H9 (cell line): ENCODE data around the gene ITGB1BP1. TPM values are rescaled to one million over a fixed set of nuclear protein-coding genes. Genes with fewer than 3 reads are reported as not detected.

Experiments used
- DNase-seq: peaks from one replicate; pipeline ENCODE4 v3.0.0-alpha.2; 2017
- H2AFZ ChIP-seq: one replicate; pipeline ENCODE4 v1.6.1; 2013; ENCODE audit warnings: mild to moderate bottlenecking, low read length, control low read depth, moderate library complexity
- H2AK5ac ChIP-seq: 2 replicates; pipeline ENCODE4 v1.6.1; 2013; ENCODE audit warnings: low read length, control low read depth, mixed read lengths; ENCODE audit not compliant: insufficient read length
- H2BK120ac ChIP-seq: one replicate; pipeline ENCODE4 v1.6.1; 2013; ENCODE audit warnings: low read depth, mild to moderate bottlenecking, low read length, control low read depth, inconsistent platforms; ENCODE audit not compliant: poor library complexity, severe bottlenecking
- H2BK12ac ChIP-seq: 2 replicates; pipeline ENCODE4 v1.6.1; 2013; ENCODE audit warnings: low read length, control low read depth, mixed read lengths, low read depth; ENCODE audit not compliant: insufficient read length
- H2BK15ac ChIP-seq: 2 replicates; pipeline ENCODE4 v1.6.1; 2013; ENCODE audit warnings: low read depth, low read length, control low read depth
- H2BK20ac ChIP-seq: one replicate; pipeline ENCODE4 v1.6.1; 2013; ENCODE audit warnings: low read depth, mild to moderate bottlenecking, low read length, control low read depth, inconsistent platforms; ENCODE audit not compliant: poor library complexity, severe bottlenecking
- H2BK5ac ChIP-seq: 2 replicates; pipeline ENCODE4 v1.6.1; 2013; ENCODE audit warnings: low read length, control low read depth, mixed read lengths; ENCODE audit not compliant: insufficient read length
- H3K14ac ChIP-seq: 2 replicates; pipeline ENCODE4 v1.6.1; 2013; ENCODE audit warnings: low read length, control low read depth; ENCODE audit not compliant: insufficient read depth
- H3K18ac ChIP-seq: 2 replicates; pipeline ENCODE4 v1.6.1; 2013; ENCODE audit warnings: low read depth, mild to moderate bottlenecking, mixed read lengths, low read length, control low read depth; ENCODE audit not compliant: insufficient read length
- H3K23ac ChIP-seq: 2 replicates; pipeline ENCODE4 v1.6.1; 2013; ENCODE audit warnings: low read length, control low read depth, mixed read lengths, low read depth; ENCODE audit not compliant: insufficient read length
- H3K23me2 ChIP-seq: 2 replicates; pipeline ENCODE4 v1.6.1; 2013; ENCODE audit warnings: low read depth, mild to moderate bottlenecking, mixed read lengths, low read length, control low read depth; ENCODE audit not compliant: insufficient read length, poor library complexity, severe bottlenecking
- H3K27ac ChIP-seq: 2 replicates; pipeline ENCODE4 v1.5.1; 2013; ENCODE audit warnings: low read length, control low read depth, mixed read lengths, low read depth; ENCODE audit not compliant: insufficient read length
- H3K27me3 ChIP-seq: 2 replicates; pipeline ENCODE4 v1.6.1; 2013; ENCODE audit warnings: low read length, control low read depth, inconsistent platforms; ENCODE audit not compliant: insufficient read depth
- H3K4ac ChIP-seq: 2 replicates; pipeline ENCODE4 v1.6.1; 2013; ENCODE audit warnings: low read depth, mild to moderate bottlenecking, control low read depth, inconsistent platforms, low read length, moderate library complexity
- H3K4me1 ChIP-seq: 2 replicates; pipeline ENCODE4 v1.6.1; 2013; ENCODE audit warnings: low read length, control low read depth, inconsistent platforms; ENCODE audit not compliant: insufficient read depth
- H3K4me2 ChIP-seq: 2 replicates; pipeline ENCODE4 v1.6.1; 2013; ENCODE audit warnings: low read length, control low read depth, mixed read lengths; ENCODE audit not compliant: insufficient read length, insufficient read depth
- H3K56ac ChIP-seq: 2 replicates; pipeline ENCODE4 v1.6.1; 2013; ENCODE audit warnings: low read depth, mild to moderate bottlenecking, mixed read lengths, low read length, control low read depth; ENCODE audit not compliant: insufficient read length
- H3K79me1 ChIP-seq: 2 replicates; pipeline ENCODE4 v1.6.1; 2013; ENCODE audit warnings: low read depth, mild to moderate bottlenecking, moderate library complexity, low read length, control low read depth, inconsistent platforms; ENCODE audit not compliant: insufficient read depth, poor library complexity, severe bottlenecking
- H3K79me2 ChIP-seq: 2 replicates; pipeline ENCODE4 v1.6.1; 2013; ENCODE audit warnings: low read length, control low read depth, inconsistent platforms; ENCODE audit not compliant: insufficient read depth
- H3K9ac ChIP-seq: 2 replicates; pipeline ENCODE4 v1.6.1; 2013; ENCODE audit warnings: low read length, control low read depth, mixed read lengths; ENCODE audit not compliant: insufficient read length; ENCODE audit errors: extremely low read depth
- H3K9me3 ChIP-seq: one replicate; pipeline ENCODE4 v1.6.1; 2013; ENCODE audit warnings: low read depth, low read length, inconsistent platforms; ENCODE audit not compliant: control insufficient read depth
- H3T11ph ChIP-seq: one replicate; pipeline ENCODE4 v1.6.1; 2013; ENCODE audit warnings: mild to moderate bottlenecking, low read length, control low read depth, inconsistent platforms
- H4K20me1 ChIP-seq: one replicate; pipeline ENCODE4 v1.6.1; 2013; ENCODE audit not compliant: control insufficient read depth, insufficient read length, insufficient read depth
- H4K5ac ChIP-seq: 2 replicates; pipeline ENCODE4 v1.6.1; 2013; ENCODE audit warnings: low read depth, mild to moderate bottlenecking, mixed read lengths, low read length, control low read depth; ENCODE audit not compliant: insufficient read length
- H4K8ac ChIP-seq: replicated peaks from 2 replicates; pipeline ENCODE4 v1.6.1; 2013; ENCODE audit warnings: low read length, control low read depth, mixed read lengths, low read depth; ENCODE audit not compliant: insufficient read length
- H4K91ac ChIP-seq: 2 replicates; pipeline ENCODE4 v1.6.1; 2013; ENCODE audit warnings: low read depth, mild to moderate bottlenecking, moderate library complexity, mixed read lengths, low read length, control low read depth; ENCODE audit not compliant: insufficient read length
- H3K27ac Mint-ChIP-seq, 3 experiments: 2 replicates in 2 of 3; 3 replicates in 1 of 3; pipeline ENCODE4 v1.8.0; 2020 to 2021; ENCODE audit warnings: mixed read lengths in 3 of 3, mild to moderate bottlenecking in 1 of 3, moderate library complexity in 1 of 3
- H3K27me3 Mint-ChIP-seq: 2 replicates; pipeline ENCODE4 v1.8.0; 2021; ENCODE audit warnings: low read depth, mild to moderate bottlenecking, moderate library complexity, mixed read lengths
- H3K36me3 Mint-ChIP-seq, 3 experiments: 2 replicates in 2 of 3; 3 replicates in 1 of 3; pipeline ENCODE4 v1.8.0; 2020 to 2021; ENCODE audit warnings: low read depth in 3 of 3, mixed read lengths in 3 of 3; ENCODE audit not compliant: insufficient read depth in 1 of 3
- H3K4me1 Mint-ChIP-seq, 2 experiments: 2 replicates each; pipeline ENCODE4 v1.8.0; 2020; ENCODE audit warnings: mixed read lengths in 2 of 2
- H3K4me3 Mint-ChIP-seq, 2 experiments: 2 replicates in 1 of 2; 3 replicates in 1 of 2; pipeline ENCODE4 v1.8.0; 2020 to 2021; ENCODE audit warnings: mild to moderate bottlenecking in 2 of 2, mixed read lengths in 2 of 2, moderate library complexity in 1 of 2
- H3K9me3 Mint-ChIP-seq, 2 experiments: 2 replicates in 1 of 2; 3 replicates in 1 of 2; pipeline ENCODE4 v1.8.0; 2020; ENCODE audit warnings: mild to moderate bottlenecking in 2 of 2, mixed read lengths in 2 of 2, moderate library complexity in 1 of 2
- WGBS: extraction: QIAGEN DNeasy Blood & Tissue Kit; methylation state at CpG from one replicate; pipeline ENCODE4 v1.1.7; 2013; ENCODE audit warnings: missing lambda C conversion rate, low lambda C conversion rate, mixed read lengths; ENCODE audit not compliant: insufficient read length; ENCODE audit errors: extremely low coverage; 5-methylcytosine and 5-hydroxymethylcytosine counted together
- total RNA-seq: library from RNA; stranded (reverse); gene quantifications from 2 replicates; pipeline ENCODE4 v1.2.1, GENCODE V29; 2021
- TF ChIP-seq, protein P1 (sequence below): fragments of 200-600 bp; sonication (generic); conservative IDR thresholded peaks from 3 replicates; pipeline ENCODE4 v1.8.0; 2021; ENCODE audit warnings: antibody characterized with exemption, mild to moderate bottlenecking

ITGB1BP1 gene
- total RNA-seq, 1 experiment from 2014 or later: 38.7 TPM

DNA sequence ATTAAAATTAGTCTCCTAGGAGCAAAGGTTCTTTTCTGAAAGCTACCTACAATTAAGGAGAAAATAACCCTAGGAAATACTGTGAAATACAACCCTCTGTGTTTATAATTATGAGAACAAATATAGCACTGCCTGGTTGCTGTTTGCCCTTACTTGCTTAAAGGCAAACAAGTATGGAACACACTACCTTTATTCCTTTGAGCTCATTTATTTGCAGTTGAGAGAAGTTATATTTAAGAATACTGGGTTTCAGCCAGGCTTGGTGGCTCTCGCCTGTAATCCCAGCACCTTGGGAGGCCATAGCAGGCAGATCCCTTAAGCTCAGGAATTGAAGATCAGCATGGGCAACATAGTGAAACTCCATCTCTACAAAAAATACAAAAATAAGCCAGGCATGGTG lies 27.9 kb upstream of the ITGB1BP1 start:
- Mint-ChIP-seq H3K4me3 (no peak overlapping the region), H3K36me3 (peaks cover 22 to 65% (median 54%) of the 10 kb centered on the region in 3 experiments; a peak in 6 of 7 replicates), H3K9me3 (no peaks in the 10 kb centered on the region), H3K27ac (no peak overlapping the region), H3K27me3 (no peaks in the 10 kb centered on the region), H3K4me1 (no peaks in the 10 kb centered on the region)
- Histone ChIP-seq H4K91ac (no peak overlapping the region), H3K79me1 (no peaks in the 10 kb centered on the region), H3K23me2 (no peaks in the 10 kb centered on the region), H3K18ac (no peak overlapping the region), H2BK15ac (no peak overlapping the region), H2BK12ac (no peak overlapping the region), H3K4me1 (no peaks in the 10 kb centered on the region), H3K9ac (no peak overlapping the region), H4K8ac (no peak overlapping the region), H2BK20ac (no peak overlapping the region), H2AK5ac (no peak overlapping the region), H3K27ac (no peak overlapping the region), H2BK120ac (no peak overlapping the region), H4K20me1 (no peaks in the 10 kb centered on the region), H3K27me3 (no peaks in the 10 kb centered on the region), H2AFZ (no peak overlapping the region), H3K79me2 (no peaks in the 10 kb centered on the region), H3K9me3 (no peaks in the 10 kb centered on the region), H3K14ac (no peak overlapping the region), H2BK5ac (no peak overlapping the region), H4K5ac (no peak overlapping the region), H3K4ac (no peak overlapping the region), H3T11ph (no peak overlapping the region), H3K4me2 (no peak overlapping the region), H3K23ac (no peak overlapping the region), H3K56ac (no peak overlapping the region)
- no peak for DNase-seq
- no CpG with 5 or more reads among the region's 1 CpG for WGBS
- TF ChIP-seq, protein P1, sequence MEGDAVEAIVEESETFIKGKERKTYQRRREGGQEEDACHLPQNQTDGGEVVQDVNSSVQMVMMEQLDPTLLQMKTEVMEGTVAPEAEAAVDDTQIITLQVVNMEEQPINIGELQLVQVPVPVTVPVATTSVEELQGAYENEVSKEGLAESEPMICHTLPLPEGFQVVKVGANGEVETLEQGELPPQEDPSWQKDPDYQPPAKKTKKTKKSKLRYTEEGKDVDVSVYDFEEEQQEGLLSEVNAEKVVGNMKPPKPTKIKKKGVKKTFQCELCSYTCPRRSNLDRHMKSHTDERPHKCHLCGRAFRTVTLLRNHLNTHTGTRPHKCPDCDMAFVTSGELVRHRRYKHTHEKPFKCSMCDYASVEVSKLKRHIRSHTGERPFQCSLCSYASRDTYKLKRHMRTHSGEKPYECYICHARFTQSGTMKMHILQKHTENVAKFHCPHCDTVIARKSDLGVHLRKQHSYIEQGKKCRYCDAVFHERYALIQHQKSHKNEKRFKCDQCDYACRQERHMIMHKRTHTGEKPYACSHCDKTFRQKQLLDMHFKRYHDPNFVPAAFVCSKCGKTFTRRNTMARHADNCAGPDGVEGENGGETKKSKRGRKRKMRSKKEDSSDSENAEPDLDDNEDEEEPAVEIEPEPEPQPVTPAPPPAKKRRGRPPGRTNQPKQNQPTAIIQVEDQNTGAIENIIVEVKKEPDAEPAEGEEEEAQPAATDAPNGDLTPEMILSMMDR: no peak
